Measurements from ENCODE around the gene CLPTM1L.

CLPTM1L gene

DNA sequence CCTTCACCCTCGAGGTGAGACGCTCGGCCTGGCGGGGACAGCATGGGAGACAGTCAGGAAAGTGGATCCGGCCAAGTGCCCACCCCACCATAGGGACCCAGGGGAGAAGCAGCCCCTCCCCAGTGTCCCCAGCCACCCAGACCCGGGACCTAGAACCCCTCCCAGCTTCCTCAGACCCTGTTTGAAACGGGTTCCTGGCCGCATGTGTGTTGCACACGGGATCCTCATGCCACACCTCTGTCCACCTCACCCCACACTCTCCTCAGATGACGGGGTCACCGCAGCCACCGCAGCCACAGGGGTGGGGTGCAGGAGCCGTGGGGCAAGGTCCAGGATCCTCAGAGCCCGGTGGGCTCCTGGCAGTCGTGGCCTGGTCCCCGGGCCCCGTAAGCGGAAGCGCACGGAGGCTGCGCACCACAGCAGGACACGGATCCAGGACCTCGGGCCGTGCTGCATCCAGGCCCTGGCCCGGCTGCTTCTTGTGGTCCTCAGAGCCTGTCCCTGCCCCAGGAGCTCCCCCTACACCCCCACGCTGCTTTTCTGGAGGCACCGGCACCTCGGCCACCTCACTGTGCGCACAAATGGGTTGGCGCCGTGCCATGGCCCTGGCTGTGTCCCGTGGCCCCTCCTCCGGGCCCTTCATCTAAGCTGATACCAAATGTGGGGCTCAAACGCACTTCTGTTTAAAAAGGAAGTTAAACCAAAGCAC lies 65.3 kb downstream of the CLPTM1L start:
- no peaks in the 10 kb centered on the region for H3K9me3 ChIP-seq (ENCODE audit: control insufficient read depth, insufficient read depth, low read depth, low read length)
- POLR2A ChIA-PET, result no interaction called here
- H3K27ac ChIP-seq (ENCODE audit: extremely low read depth, low read depth, low read length), result no peak overlapping the region
- CTCF ChIA-PET, result no interaction called here
- H3K36me3 ChIP-seq (ENCODE audit: control insufficient read depth in 2 of 2, insufficient read depth in 1 of 2, low read length in 2 of 2), result peaks cover 0 to 6% of the 10 kb centered on the region in 2 experiments; a peak in 1 of 3 replicates
- TF ChIP-seq HOXC10 (CRISPR knock-in tag; IDR thresholded peaks at IDR 0.05) (no peak), ZNF544 (tag by site-specific recombination; IDR thresholded peaks at IDR 0.05) (no peak), ZNF366 (tag by site-specific recombination; conservative IDR thresholded peaks at IDR 0.05) (no peak), ZNF248 (tag by site-specific recombination; IDR thresholded peaks at IDR 0.05) (no peak)
- TF ChIP-seq, protein P1, sequence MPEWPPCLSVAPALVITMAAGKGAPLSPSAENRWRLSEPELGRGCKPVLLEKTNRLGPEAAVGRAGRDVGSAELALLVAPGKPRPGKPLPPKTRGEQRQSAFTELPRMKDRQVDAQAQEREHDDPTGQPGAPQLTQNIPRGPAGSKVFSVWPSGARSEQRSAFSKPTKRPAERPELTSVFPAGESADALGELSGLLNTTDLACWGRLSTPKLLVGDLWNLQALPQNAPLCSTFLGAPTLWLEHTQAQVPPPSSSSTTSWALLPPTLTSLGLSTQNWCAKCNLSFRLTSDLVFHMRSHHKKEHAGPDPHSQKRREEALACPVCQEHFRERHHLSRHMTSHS (tag by site-specific recombination; IDR thresholded peaks at IDR 0.05), result no peak
- H3K4me3 ChIP-seq (ENCODE audit: low read depth, low read length), result no peak overlapping the region
- no peaks in the 10 kb centered on the region for H3K4me1 ChIP-seq (ENCODE audit: control insufficient read depth, insufficient read depth, low read length)

DNA sequence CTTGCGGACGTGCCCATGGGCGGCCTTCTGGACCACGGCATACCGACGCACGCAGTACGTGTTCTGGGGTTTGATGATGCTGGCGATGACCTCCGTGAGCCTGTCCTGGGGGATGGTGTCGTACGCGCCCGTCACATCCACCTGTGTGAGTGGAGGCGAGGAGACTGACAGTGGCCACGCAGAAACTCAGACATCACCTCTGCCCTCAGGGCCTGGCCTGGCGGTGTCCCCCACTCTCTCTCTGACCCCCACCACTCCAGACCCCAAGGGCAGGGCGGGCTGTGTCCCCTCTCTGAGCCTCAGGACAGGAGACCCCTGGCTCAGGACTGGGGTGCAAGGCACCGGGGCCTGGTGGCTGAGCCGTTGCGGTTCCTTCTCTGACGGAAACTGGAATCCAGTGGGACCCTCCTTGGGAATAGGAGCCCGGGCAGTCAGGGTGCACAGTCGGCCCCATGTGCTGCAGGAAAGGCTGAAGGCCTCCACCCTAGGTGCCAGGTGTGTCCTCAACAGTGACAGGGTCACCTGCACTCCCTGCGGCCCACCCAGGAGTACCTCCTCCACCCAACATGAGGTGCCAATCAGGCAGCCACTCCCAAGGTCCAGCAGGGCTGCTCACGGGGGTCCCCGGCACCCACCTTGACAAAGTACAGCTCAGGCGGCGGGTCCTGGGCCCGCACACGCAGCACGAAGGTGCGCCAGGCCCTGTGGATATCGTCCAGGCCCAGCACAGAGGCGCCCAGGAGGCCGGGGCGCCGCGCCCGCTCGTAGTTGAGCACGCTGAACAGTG lies 66.0 kb downstream of the CLPTM1L start:
- peaks cover 0 to 6% of the 10 kb centered on the region in 2 experiments; a peak in 1 of 3 replicates for H3K36me3 ChIP-seq (ENCODE audit: control insufficient read depth in 2 of 2, insufficient read depth in 1 of 2, low read length in 2 of 2)
- ChIA-PET CTCF (no interaction called here), POLR2A (no interaction called here)
- H3K4me1 ChIP-seq (ENCODE audit: control insufficient read depth, insufficient read depth, low read length), result no peaks in the 10 kb centered on the region
- no peak overlapping the region for H3K4me3 ChIP-seq (ENCODE audit: low read depth, low read length)
- H3K9me3 ChIP-seq (ENCODE audit: control insufficient read depth, insufficient read depth, low read depth, low read length), result no peaks in the 10 kb centered on the region
- H3K27ac ChIP-seq (ENCODE audit: extremely low read depth, low read depth, low read length), result no peak overlapping the region
- no peak for TF ChIP-seq ZBTB21 (tag by site-specific recombination; IDR thresholded peaks at IDR 0.05)
- TF ChIP-seq ZNF121 (tag by site-specific recombination; IDR thresholded peaks at IDR 0.05), result no peak

DNA sequence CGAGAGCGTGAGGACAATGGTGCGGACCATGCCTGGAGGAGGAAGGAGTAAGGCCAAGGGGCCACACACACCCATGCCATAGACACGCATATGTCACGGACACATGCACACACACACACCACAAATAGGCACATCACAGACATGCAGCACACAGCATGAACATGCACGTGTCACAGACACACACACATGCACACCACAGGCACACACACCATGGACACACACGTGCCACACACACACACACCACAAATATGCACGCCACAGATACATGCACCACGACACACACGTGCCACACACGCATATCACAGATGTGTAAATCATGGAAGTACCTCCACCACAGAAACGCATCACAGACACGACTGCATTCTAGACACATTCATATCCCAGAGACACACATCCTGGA lies 66.7 kb downstream of the CLPTM1L start:
- no peak overlapping the region for H3K4me3 ChIP-seq (ENCODE audit: low read depth, low read length)
- peaks cover 0 to 6% of the 10 kb centered on the region in 2 experiments; a peak in 1 of 3 replicates for H3K36me3 ChIP-seq (ENCODE audit: control insufficient read depth in 2 of 2, insufficient read depth in 1 of 2, low read length in 2 of 2)
- H3K9me3 ChIP-seq (ENCODE audit: control insufficient read depth, insufficient read depth, low read depth, low read length), result no peaks in the 10 kb centered on the region
- ChIA-PET POLR2A (no interaction called here), CTCF (no interaction called here)
- H3K27ac ChIP-seq (ENCODE audit: extremely low read depth, low read depth, low read length), result no peak overlapping the region
- no peaks in the 10 kb centered on the region for H3K4me1 ChIP-seq (ENCODE audit: control insufficient read depth, insufficient read depth, low read length)
- TF ChIP-seq YY1 (tag by site-specific recombination; IDR thresholded peaks at IDR 0.05) (no peak), ZNF623 (tag by site-specific recombination; IDR thresholded peaks at IDR 0.05) (no peak), ZNF311 (tag by site-specific recombination; IDR thresholded peaks at IDR 0.05; ENCODE audit: borderline replicate concordance) (0 out of 2 replicates have a peak, but pooled peaks have one; percentile 46), GLI2 (tag by site-specific recombination; IDR thresholded peaks at IDR 0.05; ENCODE audit: borderline replicate concordance, low read depth) (no peak), ZNF610 (tag by site-specific recombination; IDR thresholded peaks at IDR 0.05; ENCODE audit: borderline replicate concordance) (no peak)

DNA sequence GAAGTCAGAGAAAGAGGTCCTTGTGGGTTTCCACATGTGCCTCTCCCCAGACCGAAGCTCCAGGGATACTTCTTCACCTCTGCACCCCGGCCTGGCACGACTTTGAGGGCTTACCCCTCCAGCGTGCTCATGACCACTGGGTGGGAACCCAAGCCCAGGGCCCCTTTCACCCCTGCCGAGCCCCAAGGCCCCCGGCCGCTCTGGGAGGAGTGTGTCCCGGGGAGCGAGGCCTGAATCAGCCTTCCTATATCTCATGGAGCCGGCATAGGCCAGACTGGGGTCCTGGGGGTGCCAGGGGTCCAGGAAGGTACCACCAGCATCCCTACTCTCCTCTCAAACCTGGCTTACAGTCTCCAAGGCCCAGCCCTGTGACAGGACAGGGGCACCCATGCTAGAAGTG lies 67.1 kb downstream of the CLPTM1L start:
- peaks cover 0 to 6% of the 10 kb centered on the region in 2 experiments; a peak in 1 of 3 replicates for H3K36me3 ChIP-seq (ENCODE audit: control insufficient read depth in 2 of 2, insufficient read depth in 1 of 2, low read length in 2 of 2)
- CTCF ChIA-PET, result no interaction called here
- H3K4me1 ChIP-seq (ENCODE audit: control insufficient read depth, insufficient read depth, low read length), result no peaks in the 10 kb centered on the region
- no peak overlapping the region for H3K4me3 ChIP-seq (ENCODE audit: low read depth, low read length)
- H3K9me3 ChIP-seq (ENCODE audit: control insufficient read depth, insufficient read depth, low read depth, low read length), result no peaks in the 10 kb centered on the region
- H3K27ac ChIP-seq (ENCODE audit: extremely low read depth, low read depth, low read length), result no peak overlapping the region
- TF ChIP-seq SP3 (tag by site-specific recombination; IDR thresholded peaks at IDR 0.05) (no peak), ZNF266 (tag by site-specific recombination; IDR thresholded peaks at IDR 0.05; ENCODE audit: low read depth) (no peak), ZNF146 (tag by site-specific recombination; IDR thresholded peaks at IDR 0.05) (no peak)
- TF ChIP-seq, protein P2, sequence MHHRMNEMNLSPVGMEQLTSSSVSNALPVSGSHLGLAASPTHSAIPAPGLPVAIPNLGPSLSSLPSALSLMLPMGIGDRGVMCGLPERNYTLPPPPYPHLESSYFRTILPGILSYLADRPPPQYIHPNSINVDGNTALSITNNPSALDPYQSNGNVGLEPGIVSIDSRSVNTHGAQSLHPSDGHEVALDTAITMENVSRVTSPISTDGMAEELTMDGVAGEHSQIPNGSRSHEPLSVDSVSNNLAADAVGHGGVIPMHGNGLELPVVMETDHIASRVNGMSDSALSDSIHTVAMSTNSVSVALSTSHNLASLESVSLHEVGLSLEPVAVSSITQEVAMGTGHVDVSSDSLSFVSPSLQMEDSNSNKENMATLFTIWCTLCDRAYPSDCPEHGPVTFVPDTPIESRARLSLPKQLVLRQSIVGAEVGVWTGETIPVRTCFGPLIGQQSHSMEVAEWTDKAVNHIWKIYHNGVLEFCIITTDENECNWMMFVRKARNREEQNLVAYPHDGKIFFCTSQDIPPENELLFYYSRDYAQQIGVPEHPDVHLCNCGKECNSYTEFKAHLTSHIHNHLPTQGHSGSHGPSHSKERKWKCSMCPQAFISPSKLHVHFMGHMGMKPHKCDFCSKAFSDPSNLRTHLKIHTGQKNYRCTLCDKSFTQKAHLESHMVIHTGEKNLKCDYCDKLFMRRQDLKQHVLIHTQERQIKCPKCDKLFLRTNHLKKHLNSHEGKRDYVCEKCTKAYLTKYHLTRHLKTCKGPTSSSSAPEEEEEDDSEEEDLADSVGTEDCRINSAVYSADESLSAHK (tag by site-specific recombination; IDR thresholded peaks at IDR 0.05), result no peak
- TF ChIP-seq, protein P3, sequence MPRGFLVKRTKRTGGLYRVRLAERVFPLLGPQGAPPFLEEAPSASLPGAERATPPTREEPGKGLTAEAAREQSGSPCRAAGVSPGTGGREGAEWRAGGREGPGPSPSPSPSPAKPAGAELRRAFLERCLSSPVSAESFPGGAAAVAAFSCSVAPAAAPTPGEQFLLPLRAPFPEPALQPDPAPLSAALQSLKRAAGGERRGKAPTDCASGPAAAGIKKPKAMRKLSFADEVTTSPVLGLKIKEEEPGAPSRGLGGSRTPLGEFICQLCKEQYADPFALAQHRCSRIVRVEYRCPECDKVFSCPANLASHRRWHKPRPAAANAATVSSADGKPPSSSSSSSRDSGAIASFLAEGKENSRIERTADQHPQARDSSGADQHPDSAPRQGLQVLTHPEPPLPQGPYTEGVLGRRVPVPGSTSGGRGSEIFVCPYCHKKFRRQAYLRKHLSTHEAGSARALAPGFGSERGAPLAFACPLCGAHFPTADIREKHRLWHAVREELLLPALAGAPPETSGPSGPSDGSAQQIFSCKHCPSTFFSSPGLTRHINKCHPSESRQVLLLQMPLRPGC (tag by site-specific recombination; IDR thresholded peaks at IDR 0.05), result no peak
- TF ChIP-seq, protein P4, sequence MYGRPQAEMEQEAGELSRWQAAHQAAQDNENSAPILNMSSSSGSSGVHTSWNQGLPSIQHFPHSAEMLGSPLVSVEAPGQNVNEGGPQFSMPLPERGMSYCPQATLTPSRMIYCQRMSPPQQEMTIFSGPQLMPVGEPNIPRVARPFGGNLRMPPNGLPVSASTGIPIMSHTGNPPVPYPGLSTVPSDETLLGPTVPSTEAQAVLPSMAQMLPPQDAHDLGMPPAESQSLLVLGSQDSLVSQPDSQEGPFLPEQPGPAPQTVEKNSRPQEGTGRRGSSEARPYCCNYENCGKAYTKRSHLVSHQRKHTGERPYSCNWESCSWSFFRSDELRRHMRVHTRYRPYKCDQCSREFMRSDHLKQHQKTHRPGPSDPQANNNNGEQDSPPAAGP (tag by site-specific recombination; IDR thresholded peaks at IDR 0.05), result no peak
- TF ChIP-seq, protein P5, sequence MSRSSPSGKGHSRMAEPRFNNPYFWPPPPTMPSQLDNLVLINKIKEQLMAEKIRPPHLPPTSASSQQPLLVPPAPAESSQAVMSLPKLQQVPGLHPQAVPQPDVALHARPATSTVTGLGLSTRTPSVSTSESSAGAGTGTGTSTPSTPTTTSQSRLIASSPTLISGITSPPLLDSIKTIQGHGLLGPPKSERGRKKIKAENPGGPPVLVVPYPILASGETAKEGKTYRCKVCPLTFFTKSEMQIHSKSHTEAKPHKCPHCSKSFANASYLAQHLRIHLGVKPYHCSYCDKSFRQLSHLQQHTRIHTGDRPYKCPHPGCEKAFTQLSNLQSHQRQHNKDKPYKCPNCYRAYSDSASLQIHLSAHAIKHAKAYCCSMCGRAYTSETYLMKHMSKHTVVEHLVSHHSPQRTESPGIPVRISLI (tag by site-specific recombination; IDR thresholded peaks at IDR 0.05), result no peak
- POLR2A ChIA-PET, result no interaction called here

Measured in HEK293 (cell line).